Adrenal gland (tissue), 19 donors: ENCODE data around the gene RBP7. TPM values are rescaled to one million over a fixed set of nuclear protein-coding genes. Genes with fewer than 3 reads are reported as not detected.
A peak's percentile ranks its signal among the peaks of the same experiment; 100 is the strongest.

Experiments
- DNase-seq, 7 donors: peaks; one replicate each; pipeline ENCODE4 v3.0.0-alpha.2; 2019 to 2020
- H3K27ac ChIP-seq, 5 donors: fragments of 200-600 bp; sonication (generic) in 4 of 5; 1 replicate in 3 of 5; 2 replicates in 2 of 5; pipeline versions ENCODE4 v1.5.1 to v1.8.0; 2016 to 2020; ENCODE audit warnings: mild to moderate bottlenecking in 1 of 5
- H3K27me3 ChIP-seq: fragments of 200-600 bp; 2 replicates; pipeline ENCODE4 v1.8.0; 2021
- H3K36me3 ChIP-seq, 2 donors: fragments of 200-600 bp; replicated peaks in 1 of 2; 1 replicate in 1 of 2; 2 replicates in 1 of 2; pipeline versions ENCODE4 v1.5.1 to v1.8.0; 2018 to 2022
- H3K4me1 ChIP-seq, 2 donors: fragments of 200-600 bp; replicated peaks in 1 of 2; 1 replicate in 1 of 2; 2 replicates in 1 of 2; pipeline versions ENCODE4 v1.5.1 to v1.8.0; 2018 to 2021
- H3K4me3 ChIP-seq, 4 donors: fragments of 200-600 bp; sonication (generic) in 3 of 4; one replicate each; pipeline ENCODE4 v1.5.1; 2016 to 2018
- H3K9me3 ChIP-seq, 3 donors: fragments of 200-600 bp; sonication (generic) in 1 of 3; replicated peaks in 1 of 3; 1 replicate in 2 of 3; 2 replicates in 1 of 3; pipeline versions ENCODE4 v1.5.1 to v1.8.0; 2016 to 2021
- CTCF ChIP-seq, 6 experiments: fragments of 450-650 bp in 4 of 6; fragments of 200-600 bp in 2 of 6; sonication (generic) in 1 of 6; IDR thresholded peaks; 1 replicate in 5 of 6; 2 replicates in 1 of 6; pipeline versions ENCODE4 v1.5.1 to v1.8.0; 2016 to 2021; ENCODE audit warnings: antibody characterized with exemption in 6 of 6, mild to moderate bottlenecking in 2 of 6, moderate library complexity in 1 of 6
- POLR2A ChIP-seq, 2 donors: fragments of 450-650 bp; IDR thresholded peaks; one replicate each; pipeline ENCODE4 v1.6.1; 2017; ENCODE audit warnings: antibody characterized with exemption in 2 of 2, mild to moderate bottlenecking in 2 of 2, moderate library complexity in 1 of 2
- WGBS, 4 donors: extraction: QIAGEN DNeasy Blood & Tissue Kit in 2 of 4; methylation state at CpG; one replicate each; pipeline versions ENCODE4 v1.1.5 to v1.1.7; 2013 to 2017; 5-methylcytosine and 5-hydroxymethylcytosine counted together
- intact Hi-C, 2 donors: fragments of 100-400 bp; cut with DNase I; formaldehyde crosslinking; loops; one replicate each; pipeline versions ENCODE4 v1.14.1 to v1.15.0; 2022 to 2023
- long read RNA-seq, 10 donors: library from polyadenylated mRNA in 3 of 10; unstranded in 2 of 10; stranded (forward) in 1 of 10; transcript quantifications; one replicate each; pipeline ENCODE4 v2.0.0 and lab custom pipeline, GENCODE V29; 2021 to 2026
- polyA plus RNA-seq, 3 donors: library from polyadenylated mRNA; stranded (reverse); fragments of 200-250 nt in 2 of 3; fragments of 350-450 nt in 1 of 3; fragmentation: Illumina TruSeq in 1 of 3; extraction: RNeasy Lipid Tissue Mini Kit (QIAGEN cat#74804) in 1 of 3; gene quantifications; one replicate each; pipeline ENCODE4 v1.2.3, GENCODE V29; 2013 to 2014
- total RNA-seq, 9 donors: library from RNA; depleted of rRNA in 4 of 9; stranded (reverse); fragments of >200 nt in 4 of 9; fragments of 120-200 nt in 1 of 9; fragmentation: NEBNext Ultra II Directional in 1 of 9; extraction: Animal tissue kit (Norgen Biotek cat#: 25700) in 1 of 9; gene quantifications; one replicate each; pipeline versions ENCODE4 v1.1.0 to v1.2.4, GENCODE V29; 2013 to 2023
- donor health status: healthy with polysubstance abuse.
- donor health status: Bipolar disorder and iron deficiency.
- donor health status: DM: yes; HTN: yes; CAD: no.
- donor health status: DM: no; HTN: no; CAD: no.
- donor health status: DM: no; HTN: no; CAD: no.
- donor health status: DM: yes; HTN: yes; CAD: no.

Gene RBP7
- total RNA-seq (10 to 100 TPM in 5 of 9 donors, 1 to 10 TPM in 4; 1.4 to 25.0 (median 11.5) TPM), polyA plus RNA-seq (10 to 100 TPM; 12.0 to 52.6 (median 19.4) TPM)
- long read RNA-seq, donor 1, partial matches to known transcripts = 0 of 2 reads
- long read RNA-seq, donor 1, other reads (novel, unspliced or antisense) = 0 of 2 reads
- long read RNA-seq, donor 2 = 0 reads
- long read RNA-seq, donor 3, partial matches to known transcripts = 0 of 3 reads
- long read RNA-seq, donor 3, other reads (novel, unspliced or antisense) = 0 of 3 reads
- long read RNA-seq, donor 4, transcript RBP7-201 (4 exons, 636 nt) = major isoform, 9 of 10 reads
- long read RNA-seq, donor 4, partial matches to known transcripts = 0 of 10 reads
- long read RNA-seq, donor 4, other reads (novel, unspliced or antisense) = 1 of 10 reads
- long read RNA-seq, donor 5, partial matches to known transcripts = 1 of 5 reads
- long read RNA-seq, donor 5, other reads (novel, unspliced or antisense) = 0 of 5 reads
- long read RNA-seq, donor 6, transcript RBP7-201 (4 exons, 636 nt) = major isoform, 9 of 9 reads
- long read RNA-seq, donor 6, partial matches to known transcripts = 0 of 9 reads
- long read RNA-seq, donor 6, other reads (novel, unspliced or antisense) = 0 of 9 reads
- long read RNA-seq, donor 7, partial matches to known transcripts = 0 of 2 reads
- long read RNA-seq, donor 7, other reads (novel, unspliced or antisense) = 0 of 2 reads
- long read RNA-seq, donor 8, partial matches to known transcripts = 0 of 1 reads
- long read RNA-seq, donor 8, other reads (novel, unspliced or antisense) = 0 of 1 reads
- long read RNA-seq, donor 9, partial matches to known transcripts = 0 of 2 reads
- long read RNA-seq, donor 9, other reads (novel, unspliced or antisense) = 0 of 2 reads
- long read RNA-seq, donor 10, partial matches to known transcripts = 0 of 2 reads
- long read RNA-seq, donor 10, other reads (novel, unspliced or antisense) = 0 of 2 reads

- Histone ChIP-seq H3K9me3 (no peaks in the 10 kb centered on the region), H3K4me3 (peak within 1 kb of the TSS in 2 of 4 donors; percentile 34 to 74), H3K27me3 (no peaks in the 10 kb centered on the region), H3K27ac (peak within 1 kb of the TSS in 1 of 5 donors; percentile 26), H3K36me3 (no peaks in the 10 kb centered on the region), H3K4me1 (peaks cover 5 to 16% of the 10 kb centered on the region in 2 donors)
- intact Hi-C loops = no loop called here
- 6 to 22% (median 12%) methylated on average over 15 to 71 of the region's 71 CpGs for WGBS, 4 donors
- TF ChIP-seq POLR2A (IDR thresholded peaks at IDR 0.05) (no peak), CTCF (IDR thresholded peaks at IDR 0.05) (no peak)
- DNase-seq = peak in 5 of 7 donors; percentile 13 to 30 (median 22)
These were observed at the start of gene RBP7 for GRCh38 chr1:9996624-9997582. TSS of gene RBP7 (plus strand) at chr1:9997228. CDS start at chr1:9997259, 31 bp downstream.

GRCh38 chr1:9957726-9958125 is 39.3 kb upstream of the RBP7 start:
- TF ChIP-seq POLR2A (IDR thresholded peaks at IDR 0.05) (no peak), CTCF (IDR thresholded peaks at IDR 0.05) (no peak)
- intact Hi-C loops = no loop called here
- no peak overlapping the region for H3K4me3 ChIP-seq
- H3K27ac ChIP-seq = no peak overlapping the region
- 88 to 94% (median 91%) methylated on average over 8 of the region's 8 CpGs for WGBS, 4 donors
- no peaks in the 10 kb centered on the region for H3K9me3 ChIP-seq
- H3K27me3 ChIP-seq = no peaks in the 10 kb centered on the region
- H3K4me1 ChIP-seq = peaks cover 0 to 7% of the 10 kb centered on the region in 2 donors
- DNase-seq = no peak
- H3K36me3 ChIP-seq = no peaks in the 10 kb centered on the region

- peak in 2 of 7 donors; percentile 29 to 30 for DNase-seq
- Histone ChIP-seq H3K27me3 (no peaks in the 10 kb centered on the region), H3K9me3 (no peaks in the 10 kb centered on the region), H3K4me3 (no peak overlapping the region), H3K36me3 (no peaks in the 10 kb centered on the region), H3K4me1 (peaks cover 0 to 7% of the 10 kb centered on the region in 2 donors), H3K27ac (no peak overlapping the region)
- TF ChIP-seq POLR2A (IDR thresholded peaks at IDR 0.05) (no peak), CTCF (IDR thresholded peaks at IDR 0.05) (no peak)
- intact Hi-C loops = no loop called here
- 63 to 72% (median 69%) methylated on average over 4 of the region's 4 CpGs for WGBS, 4 donors
These were observed 37.0 kb upstream of the RBP7 start for GRCh38 chr1:9960011-9960410.
